ENCODE results near the gene OPA3.

GRCh38 chr19:45581576-45581975 lies 3.0 kb downstream of the OPA3 start:
- TF ChIP-seq CTCF (IDR thresholded peaks at IDR 0.05 in 8 of 11, conservative IDR thresholded peaks at IDR 0.05 in 3 of 11) = no peak
- TF ChIP-seq POLR2A (IDR thresholded peaks at IDR 0.05) = no peak
- TF ChIP-seq POLR2AphosphoS5 (IDR thresholded peaks at IDR 0.05) = no peak

Measured in spleen (tissue), 7 donors.